WTC11 (cell line): ENCODE data around the gene SOWAHD. TPM values are rescaled to one million over a fixed set of nuclear protein-coding genes. Genes with fewer than 3 reads are reported as not detected.
"Not testable (repeated sequence)": the region's sequence is repeated elsewhere in the genome, so short reads cannot be mapped to it uniquely, and the experiment has no call there.

ENCODE experiments used
- ATAC-seq: fragments of 200-7000 bp; cut with Tn5 transposase; 2 replicates; pipeline ENCODE4 v1.10.0; 2021; ENCODE audit warnings: mild to moderate bottlenecking, moderate library complexity
- CTCF ChIA-PET: fragments of 300-600 bp; sonication (Branson Sonifier 250); formaldehyde crosslinking; loops from one replicate; lab custom pipeline; 2021; ENCODE audit warnings: antibody characterized with exemption; lab: Charles Lee
- POLR2A ChIA-PET: fragments of 350-600 bp; sonication (Branson Sonifier 250); formaldehyde crosslinking; loops from one replicate; lab custom pipeline; 2021; ENCODE audit warnings: antibody characterized with exemption; lab: Charles Lee
- DNase-seq: peaks from one replicate; pipeline ENCODE4 v3.0.0; 2021; ENCODE audit warnings: low spot score
- H3K27ac Mint-ChIP-seq: 2 replicates; pipeline ENCODE4 v1.8.0; 2021; ENCODE audit warnings: mixed read lengths
- H3K27me3 Mint-ChIP-seq: 2 replicates; pipeline ENCODE4 v1.8.0; 2021; ENCODE audit warnings: low read depth, mild to moderate bottlenecking, moderate library complexity, mixed read lengths
- H3K36me3 Mint-ChIP-seq: 2 replicates; pipeline ENCODE4 v1.8.0; 2021; ENCODE audit warnings: mixed read lengths
- H3K4me1 Mint-ChIP-seq: 2 replicates; pipeline ENCODE4 v1.8.0; 2022; ENCODE audit warnings: mixed read lengths
- H3K4me3 Mint-ChIP-seq: 2 replicates; pipeline ENCODE4 v1.8.0; 2021; ENCODE audit warnings: mild to moderate bottlenecking, moderate library complexity, mixed read lengths
- H3K9me3 Mint-ChIP-seq: 2 replicates; pipeline ENCODE4 v1.8.0; 2021; ENCODE audit warnings: mixed read lengths
- CBFB ChIP-seq: sonication (generic); formaldehyde crosslinking; IDR thresholded peaks from 2 replicates; pipeline ENCODE4 v1.8.1; 2022; ENCODE audit warnings: mild to moderate bottlenecking, low read depth, missing genetic modification reagents
- FOXJ3 ChIP-seq: sonication (generic); formaldehyde crosslinking; IDR thresholded peaks from 2 replicates; pipeline ENCODE4 v1.9.0; 2021; ENCODE audit warnings: missing genetic modification reagents, mild to moderate bottlenecking, borderline replicate concordance
- GABPB1 ChIP-seq: sonication (generic); formaldehyde crosslinking; IDR thresholded peaks from 2 replicates; pipeline ENCODE4 v1.8.1; 2023; ENCODE audit warnings: mild to moderate bottlenecking, missing genetic modification reagents
- HMGXB4 ChIP-seq: sonication (generic); formaldehyde crosslinking; IDR thresholded peaks from 2 replicates; pipeline ENCODE4 v1.8.1; 2023; ENCODE audit warnings: mild to moderate bottlenecking, moderate library complexity, missing genetic modification reagents
- NR3C1 ChIP-seq: sonication (generic); formaldehyde crosslinking; conservative IDR thresholded peaks from 2 replicates; pipeline ENCODE4 v1.8.1; 2023; ENCODE audit warnings: low read depth, mild to moderate bottlenecking, missing genetic modification reagents
- PRRX2 ChIP-seq: fragments of 250-450 bp; sonication (Bioruptor Pico); IDR thresholded peaks from 2 replicates; pipeline ENCODE4 v1.8.0; 2021; ENCODE audit warnings: mild to moderate bottlenecking
- RORB ChIP-seq: fragments of 250-450 bp; sonication (Bioruptor Pico); IDR thresholded peaks from 2 replicates; pipeline ENCODE4 v1.9.0; 2021; ENCODE audit warnings: mild to moderate bottlenecking
- TP53 ChIP-seq: sonication (generic); formaldehyde crosslinking; IDR thresholded peaks from 2 replicates; pipeline ENCODE4 v1.8.1; 2023; ENCODE audit warnings: mild to moderate bottlenecking, missing genetic modification reagents
- USF2 ChIP-seq: sonication (generic); formaldehyde crosslinking; IDR thresholded peaks from 2 replicates; pipeline ENCODE4 v1.8.1; 2023; ENCODE audit warnings: mild to moderate bottlenecking, missing genetic modification reagents, moderate library complexity
- ZNF121 ChIP-seq: sonication (generic); formaldehyde crosslinking; IDR thresholded peaks from 2 replicates; pipeline ENCODE4 v1.8.0; 2023; ENCODE audit warnings: missing genetic modification reagents
- ZNF281 ChIP-seq: sonication (generic); formaldehyde crosslinking; IDR thresholded peaks from 2 replicates; pipeline ENCODE4 v1.8.0; 2023; ENCODE audit warnings: mild to moderate bottlenecking, missing genetic modification reagents
- ZNF396 ChIP-seq: fragments of 250-450 bp; sonication (Bioruptor Pico); IDR thresholded peaks from 2 replicates; pipeline ENCODE4 v1.8.0; 2021; ENCODE audit warnings: mild to moderate bottlenecking, moderate library complexity, borderline replicate concordance
- total RNA-seq: library from RNA; stranded (reverse); gene quantifications from 3 replicates; pipeline ENCODE4 v1.2.3, GENCODE V29; 2021

SOWAHD gene
- total RNA-seq, 1 experiment from 2014 or later: 5.0 TPM

GRCh38 chrX:119760026-119760877 is 1.9 kb downstream of the SOWAHD start (continued):
- TF ChIP-seq HMGXB4 (CRISPR knock-in tag) (no peak), NR3C1 (CRISPR knock-in tag) (no peak), ZNF121 (CRISPR knock-in tag) (no peak)

GRCh38 chrX:119762718-119763117 is 4.3 kb downstream of the SOWAHD start:
- POLR2A ChIA-PET: interaction anchor here (1.6 kb wide), 1 partner anchor 69 kb away, joined by 4 read pairs; the partner anchor contains the start of gene SEPTIN6
- Mint-ChIP-seq H3K4me3 (no peak overlapping the region), H3K4me1 (peaks cover 14% of the 10 kb centered on the region), H3K36me3 (no peaks in the 10 kb centered on the region), H3K27me3 (peaks cover 13% of the 10 kb centered on the region), H3K9me3 (no peaks in the 10 kb centered on the region), H3K27ac (no peak overlapping the region)
- DNase-seq: no peak
- TF ChIP-seq FOXJ3: no peak
- no peak for TF ChIP-seq ZNF396 (CRISPR knock-in tag)
- no peak for TF ChIP-seq USF2 (CRISPR knock-in tag)
- no peak for TF ChIP-seq TP53 (CRISPR knock-in tag)
- ATAC-seq: no peak
- CTCF ChIA-PET: no interaction called here

- CTCF ChIA-PET: no interaction called here
- no peaks in the 10 kb centered on the region for H3K9me3 Mint-ChIP-seq
Observed at GRCh38 chrX:119763181-119763580, 4.8 kb downstream of the SOWAHD start.

GRCh38 chrX:119763836-119764387 is 5.5 kb downstream of the SOWAHD start:
- ChIA-PET CTCF (no interaction called here), POLR2A (no interaction called here)
- Mint-ChIP-seq H3K36me3 (no peaks in the 10 kb centered on the region), H3K4me3 (no peak overlapping the region), H3K27me3 (peaks cover 13% of the 10 kb centered on the region), H3K4me1 (peaks cover 14% of the 10 kb centered on the region), H3K9me3 (no peaks in the 10 kb centered on the region), H3K27ac (peak overlapping the region; percentile 27; the same call in 1 of the 2 replicates)
- no peak for TF ChIP-seq PRRX2 (CRISPR knock-in tag)
- no peak for TF ChIP-seq ZNF281 (CRISPR knock-in tag)
- TF ChIP-seq CBFB: no peak
- TF ChIP-seq RORB: no peak
- DNase-seq (no peak), ATAC-seq (no peak)

More at GRCh38 chrX:119763181-119763580, 4.8 kb downstream of the SOWAHD start:
- peak; percentile 10 for DNase-seq
- TF ChIP-seq NR3C1 (CRISPR knock-in tag) (no peak), GABPB1 (peak; percentile 63)
- H3K27me3 Mint-ChIP-seq: peaks cover 13% of the 10 kb centered on the region
- H3K27ac Mint-ChIP-seq: 0 out of 2 replicates have a peak overlapping the region, but pooled peaks have one; percentile 27
- POLR2A ChIA-PET: interaction anchor here (1.6 kb wide), 1 partner anchor 70 kb away, joined by 4 read pairs; the partner anchor contains the start of gene SEPTIN6
- no peak overlapping the region for H3K4me3 Mint-ChIP-seq
- peak; percentile 7; the same call in 1 of the 2 replicates for ATAC-seq
- no peaks in the 10 kb centered on the region for H3K36me3 Mint-ChIP-seq
- H3K4me1 Mint-ChIP-seq: peaks cover 14% of the 10 kb centered on the region

- H3K4me1 Mint-ChIP-seq, DNase-seq, POLR2A ChIA-PET, H3K36me3 Mint-ChIP-seq, H3K4me3 Mint-ChIP-seq, CTCF ChIA-PET, H3K9me3 Mint-ChIP-seq, H3K27ac Mint-ChIP-seq, H3K27me3 Mint-ChIP-seq, ATAC-seq: not testable (repeated sequence)
Observed at GRCh38 chrX:119768436-119768835, 10.0 kb downstream of the SOWAHD start.
